SU-DHL-6 (cell line): ENCODE results near the gene PDE4D.

ENCODE experiments used
- H2AFZ ChIP-seq: fragments of 200-600 bp; sonication (generic); 2 replicates; pipeline ENCODE4 v1.6.1; 2014; ENCODE audit warnings: low read depth, mild to moderate bottlenecking, moderate library complexity, mixed read lengths, antibody characterized with exemption, low read length; ENCODE audit not compliant: severe bottlenecking
- H3F3A ChIP-seq: fragments of 200-600 bp; shearing (Covaris generic); 2 replicates; pipeline ENCODE4 v1.6.0; 2016; ENCODE audit warnings: antibody characterized with exemption, mild to moderate bottlenecking; ENCODE audit not compliant: insufficient read depth
- H3K27ac ChIP-seq: fragments of 200-600 bp; sonication (generic); 2 replicates; pipeline ENCODE4 v1.5.1; 2016; ENCODE audit warnings: low read depth, mild to moderate bottlenecking, low read length, moderate library complexity, mixed read lengths
- H3K27me3 ChIP-seq: fragments of 200-600 bp; sonication (generic), shearing (Covaris generic); 2 replicates; pipeline ENCODE4 v1.6.0; 2014; ENCODE audit warnings: mild to moderate bottlenecking, low read length
- H3K36me3 ChIP-seq: fragments of 200-600 bp; sonication (generic); 2 replicates; pipeline ENCODE4 v1.6.1; 2014; ENCODE audit warnings: mild to moderate bottlenecking, low read length, mixed read lengths
- H3K4me2 ChIP-seq: fragments of 300-600, 200-600 bp; shearing (Covaris generic), sonication (generic); 2 replicates; pipeline ENCODE4 v1.6.0; 2014; ENCODE audit warnings: low read length, low read depth, mild to moderate bottlenecking; ENCODE audit not compliant: poor library complexity, severe bottlenecking
- H3K4me3 ChIP-seq: fragments of 200-600 bp; sonication (generic); 2 replicates; pipeline ENCODE4 v1.5.1; 2014; ENCODE audit warnings: antibody characterized with exemption, low read length, mild to moderate bottlenecking, mixed read lengths; ENCODE audit not compliant: insufficient read depth, poor library complexity, severe bottlenecking
- H3K79me2 ChIP-seq: fragments of 200-600 bp; sonication (generic); 2 replicates; pipeline ENCODE4 v1.6.1; 2014; ENCODE audit warnings: mild to moderate bottlenecking, low read length, moderate library complexity; ENCODE audit not compliant: insufficient read depth
- H3K9ac ChIP-seq: fragments of 200-600 bp; sonication (generic); 2 replicates; pipeline ENCODE4 v1.7.0; 2014; ENCODE audit warnings: mild to moderate bottlenecking, low read length
- H3K9me2 ChIP-seq: fragments of 200-600 bp; sonication (generic); replicated peaks from 2 replicates; pipeline ENCODE4 v1.6.1; 2014; ENCODE audit warnings: low read length; ENCODE audit not compliant: insufficient read depth
- H3K9me3 ChIP-seq: fragments of 200-600 bp; sonication (generic); 2 replicates; pipeline ENCODE4 v1.6.1; 2014; ENCODE audit warnings: low read length, mixed read lengths; ENCODE audit not compliant: insufficient read depth
- H4K20me1 ChIP-seq: fragments of 200-600 bp; sonication (generic); 2 replicates; pipeline ENCODE4 v1.6.1; 2014; ENCODE audit warnings: low read depth, mild to moderate bottlenecking, antibody characterized with exemption, low read length, moderate library complexity, mixed read lengths
- CTCF ChIP-seq: fragments of 200-600 bp; sonication (generic); IDR thresholded peaks from one replicate; pipeline ENCODE4 v1.5.1; 2017; ENCODE audit warnings: antibody characterized with exemption, mild to moderate bottlenecking, low read length, moderate library complexity; ENCODE audit not compliant: insufficient read depth, poor library complexity, severe bottlenecking
- EZH2phosphoT487 ChIP-seq: fragments of 200-600 bp; sonication (generic), shearing (Covaris generic); conservative IDR thresholded peaks from 2 replicates; pipeline ENCODE4 v1.6.1; 2018; ENCODE audit warnings: mild to moderate bottlenecking, antibody characterized with exemption, low read length, moderate library complexity, mixed read lengths

Gene PDE4D

GRCh38 chr5:59142927-59143326 lies 750.6 kb downstream of the PDE4D start:
- Histone ChIP-seq H3K27me3 (no peaks in the 10 kb centered on the region), H3K27ac (no peak overlapping the region), H3K9ac (no peak overlapping the region), H4K20me1 (no peaks in the 10 kb centered on the region), H2AFZ (no peak overlapping the region), H3K4me3 (no peak overlapping the region), H3F3A (no peaks in the 10 kb centered on the region), H3K9me3 (no peaks in the 10 kb centered on the region), H3K79me2 (no peaks in the 10 kb centered on the region), H3K9me2 (no peaks in the 10 kb centered on the region), H3K4me2 (no peak overlapping the region), H3K36me3 (no peaks in the 10 kb centered on the region)
- no peak for TF ChIP-seq EZH2phosphoT487
- no peak for TF ChIP-seq CTCF

DNA sequence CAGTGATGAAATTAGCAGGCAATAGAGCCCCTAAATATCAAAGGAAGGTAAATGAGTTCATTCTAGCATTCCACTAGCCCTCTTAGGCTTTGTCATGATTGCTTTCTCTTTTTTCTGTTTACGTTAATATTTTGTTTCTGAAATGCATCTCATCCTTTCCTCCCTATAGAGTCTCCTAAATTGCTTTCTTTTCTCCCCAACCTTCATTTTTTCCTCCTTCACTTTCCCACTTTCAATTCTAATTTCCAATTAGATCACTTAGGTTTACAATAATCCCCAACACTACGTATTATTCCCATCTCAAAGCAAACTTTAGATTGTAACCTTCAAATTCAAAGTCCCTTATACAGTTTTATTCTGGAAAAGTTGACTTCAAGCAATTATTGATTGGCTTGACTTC lies 751.4 kb downstream of the PDE4D start:
- no peaks in the 10 kb centered on the region for H3K79me2 ChIP-seq
- H4K20me1 ChIP-seq, result no peaks in the 10 kb centered on the region
- no peak overlapping the region for H3K9ac ChIP-seq
- H3K4me2 ChIP-seq, result no peak overlapping the region
- H3F3A ChIP-seq, result no peaks in the 10 kb centered on the region
- no peaks in the 10 kb centered on the region for H3K36me3 ChIP-seq
- no peaks in the 10 kb centered on the region for H3K27me3 ChIP-seq
- H3K4me3 ChIP-seq, result no peak overlapping the region
- no peak for TF ChIP-seq EZH2phosphoT487
- no peak for TF ChIP-seq CTCF
- no peak overlapping the region for H2AFZ ChIP-seq
- no peaks in the 10 kb centered on the region for H3K9me3 ChIP-seq
- H3K9me2 ChIP-seq, result no peaks in the 10 kb centered on the region
- H3K27ac ChIP-seq, result no peak overlapping the region

DNA sequence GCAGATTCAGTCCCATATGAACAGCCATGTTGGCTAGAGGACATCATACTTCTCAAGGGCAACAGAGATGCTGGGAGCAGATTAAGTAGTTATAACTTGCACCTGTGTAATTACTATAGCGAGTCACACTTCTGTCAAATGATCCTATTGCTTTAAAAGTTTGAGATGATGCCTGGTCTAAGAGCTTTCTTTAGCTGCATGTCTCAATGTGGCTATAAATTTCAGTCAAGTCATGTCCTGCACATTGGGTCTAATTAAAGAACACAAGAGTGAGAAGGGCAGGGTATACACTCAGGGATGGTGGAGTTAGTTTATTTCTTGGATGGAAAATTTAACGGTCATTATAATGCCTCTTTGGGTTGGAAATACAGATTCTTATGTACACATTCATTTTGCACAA lies 753.4 kb downstream of the PDE4D start:
- no peaks in the 10 kb centered on the region for H3K79me2 ChIP-seq
- H3K4me2 ChIP-seq, result no peak overlapping the region
- H2AFZ ChIP-seq, result no peak overlapping the region
- no peaks in the 10 kb centered on the region for H3K9me2 ChIP-seq
- no peaks in the 10 kb centered on the region for H3F3A ChIP-seq
- no peaks in the 10 kb centered on the region for H3K36me3 ChIP-seq
- H3K27me3 ChIP-seq, result no peaks in the 10 kb centered on the region
- TF ChIP-seq CTCF, result no peak
- no peak overlapping the region for H3K9ac ChIP-seq
- no peaks in the 10 kb centered on the region for H3K9me3 ChIP-seq
- H3K4me3 ChIP-seq, result no peak overlapping the region
- no peaks in the 10 kb centered on the region for H4K20me1 ChIP-seq
- no peak overlapping the region for H3K27ac ChIP-seq

DNA sequence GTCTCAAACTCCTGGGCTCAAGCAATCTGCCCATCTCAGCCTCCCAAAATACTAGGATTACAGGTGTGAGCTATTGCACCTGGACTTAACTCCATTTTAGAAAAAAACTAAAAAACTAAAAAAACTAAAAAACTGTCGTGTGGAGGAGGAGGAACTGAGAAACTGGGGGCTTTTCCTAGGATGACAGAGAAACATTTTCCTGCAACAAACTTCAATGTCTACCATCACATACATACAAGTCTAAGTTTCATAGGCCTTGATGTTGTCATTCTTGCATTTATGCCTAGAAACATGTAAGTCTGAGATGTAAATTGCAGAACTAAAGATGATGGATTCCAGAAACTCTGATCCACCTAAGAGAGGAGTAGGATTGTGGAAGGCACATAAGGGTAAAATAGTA lies 753.8 kb downstream of the PDE4D start:
- Histone ChIP-seq H3F3A (no peaks in the 10 kb centered on the region), H3K79me2 (no peaks in the 10 kb centered on the region), H3K9ac (no peak overlapping the region), H2AFZ (no peak overlapping the region), H3K27me3 (no peaks in the 10 kb centered on the region), H4K20me1 (no peaks in the 10 kb centered on the region), H3K9me2 (no peaks in the 10 kb centered on the region), H3K4me2 (no peak overlapping the region), H3K4me3 (no peak overlapping the region), H3K27ac (no peak overlapping the region), H3K36me3 (no peaks in the 10 kb centered on the region), H3K9me3 (no peaks in the 10 kb centered on the region)
- TF ChIP-seq EZH2phosphoT487, result no peak
